Measurements from ENCODE around the gene CACNA2D2.

Gene CACNA2D2

DNA sequence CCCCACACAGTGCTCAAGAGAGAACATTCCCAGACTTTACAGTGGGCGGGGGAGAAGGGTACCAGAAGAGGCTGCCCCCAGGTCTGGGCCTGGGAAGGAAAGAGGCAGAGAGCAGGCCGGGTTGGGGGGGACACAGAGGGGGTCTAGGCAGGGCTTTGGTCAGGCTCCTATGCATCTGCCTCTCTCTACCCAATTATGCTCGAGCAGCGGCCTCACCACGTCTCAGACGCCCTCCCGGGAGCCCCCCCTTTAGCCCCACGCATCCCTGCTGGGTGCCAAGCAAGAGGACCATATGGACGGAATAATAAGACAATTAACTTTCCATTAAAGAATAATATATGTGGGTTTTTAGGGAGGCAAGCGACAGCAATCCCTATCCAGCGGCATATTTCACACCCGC lies 32.8 kb downstream of the CACNA2D2 start:
- Histone ChIP-seq H3K27me3 (ENCODE audit: low read length) (no peaks in the 10 kb centered on the region), H2AFZ (ENCODE audit: low read depth, low read length, severe bottlenecking) (no peak overlapping the region), H3K27ac (ENCODE audit: low read depth, low read length) (no peak overlapping the region)

DNA sequence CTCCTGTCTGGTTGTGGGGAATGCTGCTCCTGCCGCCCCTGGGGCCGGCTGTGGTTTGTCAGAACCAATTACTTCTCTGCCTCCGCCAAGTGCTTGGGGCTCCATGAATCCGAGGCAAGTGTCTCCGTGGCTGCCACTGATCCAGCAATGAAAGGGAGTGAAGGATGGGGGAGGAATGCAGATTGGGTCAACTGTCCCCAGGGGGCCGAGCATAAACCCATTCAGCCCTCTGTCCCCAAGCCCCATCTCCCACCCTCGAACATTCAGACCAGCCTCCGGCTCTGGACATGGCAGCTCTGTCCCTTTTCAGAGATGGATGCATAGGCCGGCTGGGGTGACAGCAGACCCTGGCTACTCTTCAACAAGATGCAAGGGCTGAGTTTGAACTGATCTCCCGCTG lies 35.5 kb downstream of the CACNA2D2 start:
- Histone ChIP-seq H3F3A (ENCODE audit: insufficient read depth) (no peaks in the 10 kb centered on the region), H4K20me1 (ENCODE audit: low read depth, low read length) (no peaks in the 10 kb centered on the region), H3K36me3 (ENCODE audit: low read length) (no peaks in the 10 kb centered on the region), H3K9me2 (replicated peaks; ENCODE audit: insufficient read depth, low read length) (no peaks in the 10 kb centered on the region), H3K9ac (ENCODE audit: low read length) (no peak overlapping the region), H3K4me2 (ENCODE audit: low read depth, low read length, poor library complexity, severe bottlenecking) (no peak overlapping the region), H3K27me3 (ENCODE audit: low read length) (no peaks in the 10 kb centered on the region), H3K79me2 (ENCODE audit: insufficient read depth, low read length) (no peaks in the 10 kb centered on the region), H3K9me3 (ENCODE audit: insufficient read depth, low read length) (no peaks in the 10 kb centered on the region), H2AFZ (ENCODE audit: low read depth, low read length, severe bottlenecking) (no peak overlapping the region), H3K27ac (ENCODE audit: low read depth, low read length) (no peak overlapping the region), H3K4me3 (ENCODE audit: insufficient read depth, low read length, poor library complexity, severe bottlenecking) (no peak overlapping the region)
- TF ChIP-seq EZH2phosphoT487 (conservative IDR thresholded peaks at IDR 0.05; ENCODE audit: low read length) = no peak
- TF ChIP-seq, protein P1, sequence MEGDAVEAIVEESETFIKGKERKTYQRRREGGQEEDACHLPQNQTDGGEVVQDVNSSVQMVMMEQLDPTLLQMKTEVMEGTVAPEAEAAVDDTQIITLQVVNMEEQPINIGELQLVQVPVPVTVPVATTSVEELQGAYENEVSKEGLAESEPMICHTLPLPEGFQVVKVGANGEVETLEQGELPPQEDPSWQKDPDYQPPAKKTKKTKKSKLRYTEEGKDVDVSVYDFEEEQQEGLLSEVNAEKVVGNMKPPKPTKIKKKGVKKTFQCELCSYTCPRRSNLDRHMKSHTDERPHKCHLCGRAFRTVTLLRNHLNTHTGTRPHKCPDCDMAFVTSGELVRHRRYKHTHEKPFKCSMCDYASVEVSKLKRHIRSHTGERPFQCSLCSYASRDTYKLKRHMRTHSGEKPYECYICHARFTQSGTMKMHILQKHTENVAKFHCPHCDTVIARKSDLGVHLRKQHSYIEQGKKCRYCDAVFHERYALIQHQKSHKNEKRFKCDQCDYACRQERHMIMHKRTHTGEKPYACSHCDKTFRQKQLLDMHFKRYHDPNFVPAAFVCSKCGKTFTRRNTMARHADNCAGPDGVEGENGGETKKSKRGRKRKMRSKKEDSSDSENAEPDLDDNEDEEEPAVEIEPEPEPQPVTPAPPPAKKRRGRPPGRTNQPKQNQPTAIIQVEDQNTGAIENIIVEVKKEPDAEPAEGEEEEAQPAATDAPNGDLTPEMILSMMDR (IDR thresholded peaks at IDR 0.05; ENCODE audit: insufficient read depth, low read length, poor library complexity, severe bottlenecking) = no peak

More for the DNA sequence above, 32.8 kb downstream of the CACNA2D2 start:
- H3K9me3 ChIP-seq (ENCODE audit: insufficient read depth, low read length) = no peaks in the 10 kb centered on the region
- TF ChIP-seq EZH2phosphoT487 (conservative IDR thresholded peaks at IDR 0.05; ENCODE audit: low read length) = no peak
- TF ChIP-seq, protein P1 (IDR thresholded peaks at IDR 0.05; ENCODE audit: insufficient read depth, low read length, poor library complexity, severe bottlenecking) = no peak
- H3K4me2 ChIP-seq (ENCODE audit: low read depth, low read length, poor library complexity, severe bottlenecking) = no peak overlapping the region
- no peaks in the 10 kb centered on the region for H4K20me1 ChIP-seq (ENCODE audit: low read depth, low read length)
- no peak overlapping the region for H3K9ac ChIP-seq (ENCODE audit: low read length)
- H3K4me3 ChIP-seq (ENCODE audit: insufficient read depth, low read length, poor library complexity, severe bottlenecking) = no peak overlapping the region
- no peaks in the 10 kb centered on the region for H3K36me3 ChIP-seq (ENCODE audit: low read length)
- H3F3A ChIP-seq (ENCODE audit: insufficient read depth) = no peaks in the 10 kb centered on the region
- no peaks in the 10 kb centered on the region for H3K9me2 ChIP-seq (replicated peaks; ENCODE audit: insufficient read depth, low read length)
- no peaks in the 10 kb centered on the region for H3K79me2 ChIP-seq (ENCODE audit: insufficient read depth, low read length)

DNA sequence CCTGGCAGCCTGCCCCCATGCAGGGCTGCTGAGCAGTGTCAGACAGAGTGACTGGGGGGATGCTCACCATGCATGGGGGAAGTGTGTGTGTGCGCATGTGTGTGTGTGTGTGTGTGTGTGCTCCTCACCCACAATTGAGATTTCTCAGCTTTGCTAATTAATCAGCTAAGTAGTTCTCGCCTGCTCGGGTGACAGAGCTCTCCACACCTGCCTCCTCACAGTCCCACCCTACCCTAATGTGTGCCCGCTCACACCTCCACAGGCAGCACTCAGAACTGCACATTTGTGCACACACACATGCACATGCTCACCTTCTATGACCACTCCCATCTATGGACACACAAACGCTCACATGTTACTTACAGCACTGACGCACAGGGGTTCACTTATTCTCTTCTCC lies 37.3 kb downstream of the CACNA2D2 start:
- Histone ChIP-seq H3K79me2 (ENCODE audit: insufficient read depth, low read length) (no peaks in the 10 kb centered on the region), H2AFZ (ENCODE audit: low read depth, low read length, severe bottlenecking) (no peak overlapping the region), H4K20me1 (ENCODE audit: low read depth, low read length) (no peaks in the 10 kb centered on the region), H3K4me3 (ENCODE audit: insufficient read depth, low read length, poor library complexity, severe bottlenecking) (no peak overlapping the region), H3K9ac (ENCODE audit: low read length) (no peak overlapping the region), H3K9me3 (ENCODE audit: insufficient read depth, low read length) (no peaks in the 10 kb centered on the region), H3F3A (ENCODE audit: insufficient read depth) (no peaks in the 10 kb centered on the region), H3K27ac (ENCODE audit: low read depth, low read length) (no peak overlapping the region), H3K36me3 (ENCODE audit: low read length) (no peaks in the 10 kb centered on the region), H3K27me3 (ENCODE audit: low read length) (no peaks in the 10 kb centered on the region), H3K4me2 (ENCODE audit: low read depth, low read length, poor library complexity, severe bottlenecking) (no peak overlapping the region), H3K9me2 (replicated peaks; ENCODE audit: insufficient read depth, low read length) (no peaks in the 10 kb centered on the region)
- TF ChIP-seq, protein P1 (IDR thresholded peaks at IDR 0.05; ENCODE audit: insufficient read depth, low read length, poor library complexity, severe bottlenecking) = no peak
- TF ChIP-seq EZH2phosphoT487 (conservative IDR thresholded peaks at IDR 0.05; ENCODE audit: low read length) = no peak

Measured in SU-DHL-6 (cell line).